ENCODE data around the gene MAGI2.

DNA sequence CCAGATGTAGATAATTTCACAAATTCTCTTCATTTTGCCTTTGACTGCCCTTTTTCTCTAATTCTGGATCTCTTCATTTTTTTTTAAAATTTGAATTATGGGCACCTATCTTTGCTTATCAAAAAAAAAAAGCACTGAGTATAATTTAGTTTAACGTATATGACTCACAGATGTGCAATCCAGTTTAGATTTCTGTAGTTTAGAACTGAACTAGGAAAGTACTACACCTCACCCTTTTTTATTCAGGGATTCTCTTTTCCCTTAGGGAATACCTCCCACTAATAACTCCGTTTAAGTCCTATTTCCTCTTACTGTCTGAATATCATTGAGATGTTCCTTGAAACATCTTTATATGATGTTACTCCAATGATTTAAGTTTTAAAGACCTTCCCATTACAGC lies 665.0 kb downstream of the MAGI2 start:
- TF ChIP-seq, protein P1, sequence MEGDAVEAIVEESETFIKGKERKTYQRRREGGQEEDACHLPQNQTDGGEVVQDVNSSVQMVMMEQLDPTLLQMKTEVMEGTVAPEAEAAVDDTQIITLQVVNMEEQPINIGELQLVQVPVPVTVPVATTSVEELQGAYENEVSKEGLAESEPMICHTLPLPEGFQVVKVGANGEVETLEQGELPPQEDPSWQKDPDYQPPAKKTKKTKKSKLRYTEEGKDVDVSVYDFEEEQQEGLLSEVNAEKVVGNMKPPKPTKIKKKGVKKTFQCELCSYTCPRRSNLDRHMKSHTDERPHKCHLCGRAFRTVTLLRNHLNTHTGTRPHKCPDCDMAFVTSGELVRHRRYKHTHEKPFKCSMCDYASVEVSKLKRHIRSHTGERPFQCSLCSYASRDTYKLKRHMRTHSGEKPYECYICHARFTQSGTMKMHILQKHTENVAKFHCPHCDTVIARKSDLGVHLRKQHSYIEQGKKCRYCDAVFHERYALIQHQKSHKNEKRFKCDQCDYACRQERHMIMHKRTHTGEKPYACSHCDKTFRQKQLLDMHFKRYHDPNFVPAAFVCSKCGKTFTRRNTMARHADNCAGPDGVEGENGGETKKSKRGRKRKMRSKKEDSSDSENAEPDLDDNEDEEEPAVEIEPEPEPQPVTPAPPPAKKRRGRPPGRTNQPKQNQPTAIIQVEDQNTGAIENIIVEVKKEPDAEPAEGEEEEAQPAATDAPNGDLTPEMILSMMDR (conservative IDR thresholded peaks at IDR 0.05; ENCODE audit: low read depth, low read length) = no peak
- TF ChIP-seq EZH2 (IDR thresholded peaks at IDR 0.05; ENCODE audit: borderline replicate concordance, low read depth, low read length, poor library complexity, severe bottlenecking) = no peak

All from A673 (cell line).